Loucy (cell line): Measurements from ENCODE around the gene NUMB.

ENCODE experiments used
- CTCF ChIP-seq: fragments of 200-600 bp; sonication (generic); conservative IDR thresholded peaks from 2 replicates; pipeline ENCODE4 v1.5.1; 2014; ENCODE audit warnings: mild to moderate bottlenecking, antibody characterized with exemption, low read length
- EZH2phosphoT487 ChIP-seq: fragments of 200-600 bp; IDR thresholded peaks from 2 replicates; pipeline ENCODE4 v1.6.1; 2018; ENCODE audit warnings: antibody characterized with exemption, mild to moderate bottlenecking, moderate library complexity, borderline replicate concordance

GRCh38 chr14:73324533-73324932 lies 133.8 kb downstream of the NUMB start:
- TF ChIP-seq CTCF: no peak
- TF ChIP-seq EZH2phosphoT487: no peak
